Measurements from ENCODE around the gene S100A3.

The S100A3 gene

GRCh38 chr1:153547560-153548551 is 1.2 kb downstream of the S100A3 start:
- DNase-seq (ENCODE audit: low read depth): no peak

- DNase-seq (ENCODE audit: low read depth): no peak
Measured at GRCh38 chr1:153546796-153547559, 2.1 kb downstream of the S100A3 start.

GRCh38 chr1:153546371-153546770 is 2.7 kb downstream of the S100A3 start:
- no peak for DNase-seq (ENCODE audit: low read depth)

GRCh38 chr1:153545067-153546055 is 3.7 kb downstream of the S100A3 start, which contains the start of gene S100A4:
S100A4 (minus strand) TSS chr1:153545806; CDS start chr1:153544794, 1,012 bp downstream.
- DNase-seq (ENCODE audit: low read depth): peak; percentile 85

GRCh38 chr1:153544453-153545066 is 4.5 kb downstream of the S100A3 start:
- DNase-seq (ENCODE audit: low read depth): no peak

- DNase-seq (ENCODE audit: low read depth): no peak
Measured at GRCh38 chr1:153543736-153544135, 5.3 kb downstream of the S100A3 start.

GRCh38 chr1:153542956-153543711 is 5.9 kb downstream of the S100A3 start:
- no peak for DNase-seq (ENCODE audit: low read depth)

GRCh38 chr1:153541641-153542590 is 7.1 kb downstream of the S100A3 start:
- DNase-seq (ENCODE audit: low read depth): no peak

- DNase-seq (ENCODE audit: low read depth): peak; percentile 46
Measured at GRCh38 chr1:153540394-153541361, 8.4 kb downstream of the S100A3 start, which contains the start of gene S100A5. S100A5 (minus strand) TSS chr1:153540934; CDS start chr1:153540191, 743 bp downstream.

- DNase-seq (ENCODE audit: low read depth): no peak
Measured at GRCh38 chr1:153539395-153540093, 9.5 kb downstream of the S100A3 start.

GRCh38 chr1:153538315-153538821 is 10.7 kb downstream of the S100A3 start:
- DNase-seq (ENCODE audit: low read depth): no peak

GRCh38 chr1:153537376-153537730 is 11.7 kb downstream of the S100A3 start:
- DNase-seq (ENCODE audit: low read depth): no peak

- DNase-seq (ENCODE audit: low read depth): no peak
Measured at GRCh38 chr1:153536671-153537375, 12.2 kb downstream of the S100A3 start.

GRCh38 chr1:153536012-153536670 is 12.9 kb downstream of the S100A3 start:
- DNase-seq (ENCODE audit: low read depth): peak; percentile 75

- no peak for DNase-seq (ENCODE audit: low read depth)
Measured at GRCh38 chr1:153535242-153536011, 13.6 kb downstream of the S100A3 start, which contains the start of gene S100A6. S100A6 (minus strand) TSS chr1:153535991; CDS start chr1:153535339, 652 bp downstream.
